HPDE6-E6E7 (cell line): ENCODE data around the gene PMVK.

Experiments used
- DNase-seq: peaks from one replicate; pipeline ENCODE4 v3.0.0; 2011; ENCODE audit warnings: missing footprints; ENCODE audit errors: extremely low spot score

The PMVK gene

DNA sequence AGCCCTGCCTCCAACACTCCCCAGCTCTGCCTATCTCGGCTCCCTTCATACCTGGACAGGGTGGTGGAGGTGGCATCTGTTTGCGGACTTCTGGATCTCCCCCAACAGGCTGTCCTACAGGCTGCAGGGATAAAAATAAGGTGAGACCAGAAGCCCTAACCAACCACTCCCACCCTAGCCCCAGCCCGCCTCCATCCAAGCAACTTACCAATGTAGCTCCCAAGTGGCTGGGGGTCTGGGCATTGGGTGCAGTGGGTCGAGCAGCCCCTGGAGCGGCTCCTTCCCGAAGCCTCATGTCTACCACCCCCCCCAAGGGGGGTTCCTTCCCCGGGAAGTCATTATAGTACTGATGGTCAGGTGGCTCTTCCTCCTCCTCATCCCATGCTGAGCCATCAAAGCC, 29.6 kb upstream of the PMVK start:
- no peak for DNase-seq

- no peak for DNase-seq
Observed at GRCh38 chr1:154964359-154964758, 27.8 kb upstream of the PMVK start.

DNA sequence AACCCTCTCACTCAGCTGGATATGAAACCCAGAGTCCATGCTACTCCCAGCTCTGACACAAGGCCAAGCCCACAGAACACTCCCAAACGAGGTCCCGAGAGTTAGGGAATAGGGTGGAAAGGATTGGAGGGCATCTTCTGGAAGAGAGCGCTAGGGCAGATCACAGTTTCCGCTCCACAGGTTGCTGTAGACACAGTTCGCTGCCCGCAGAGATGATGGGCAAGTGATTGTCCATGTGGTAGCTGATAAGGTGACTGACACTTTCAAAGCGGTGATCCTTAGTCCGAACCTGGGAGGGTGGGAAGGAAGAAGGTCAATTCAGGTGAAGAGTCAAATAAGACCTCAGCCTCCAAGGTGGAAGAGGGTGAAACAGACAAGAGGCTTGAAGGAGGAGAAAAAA, 27.1 kb upstream of the PMVK start:
- DNase-seq = no peak

DNA sequence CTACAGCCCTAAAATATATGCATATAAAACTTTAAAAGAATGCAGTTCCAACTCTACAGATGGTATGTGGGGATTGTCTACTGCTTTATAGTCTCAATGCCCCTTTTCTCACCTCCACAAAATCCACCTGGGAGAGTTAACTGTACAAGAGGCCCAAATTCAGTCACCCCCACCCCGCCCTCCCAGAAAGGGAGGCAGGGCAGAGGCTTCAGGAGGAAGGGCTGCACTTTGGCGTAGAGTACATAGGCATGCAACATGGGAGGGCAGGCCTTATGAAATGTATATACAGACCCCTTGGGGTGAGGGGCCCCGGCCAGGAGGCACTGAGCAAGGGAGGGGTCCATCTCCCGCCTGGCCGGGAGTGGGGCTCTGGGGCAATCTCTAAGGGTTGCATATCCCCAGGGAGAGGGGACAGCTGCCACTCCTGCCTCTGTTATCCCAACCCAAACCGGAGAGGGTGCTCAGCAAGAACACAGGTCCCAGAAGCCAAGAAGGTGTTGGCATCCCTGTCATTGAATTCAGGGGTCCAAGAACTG, 26.3 kb upstream of the PMVK start:
- DNase-seq = no peak

DNA sequence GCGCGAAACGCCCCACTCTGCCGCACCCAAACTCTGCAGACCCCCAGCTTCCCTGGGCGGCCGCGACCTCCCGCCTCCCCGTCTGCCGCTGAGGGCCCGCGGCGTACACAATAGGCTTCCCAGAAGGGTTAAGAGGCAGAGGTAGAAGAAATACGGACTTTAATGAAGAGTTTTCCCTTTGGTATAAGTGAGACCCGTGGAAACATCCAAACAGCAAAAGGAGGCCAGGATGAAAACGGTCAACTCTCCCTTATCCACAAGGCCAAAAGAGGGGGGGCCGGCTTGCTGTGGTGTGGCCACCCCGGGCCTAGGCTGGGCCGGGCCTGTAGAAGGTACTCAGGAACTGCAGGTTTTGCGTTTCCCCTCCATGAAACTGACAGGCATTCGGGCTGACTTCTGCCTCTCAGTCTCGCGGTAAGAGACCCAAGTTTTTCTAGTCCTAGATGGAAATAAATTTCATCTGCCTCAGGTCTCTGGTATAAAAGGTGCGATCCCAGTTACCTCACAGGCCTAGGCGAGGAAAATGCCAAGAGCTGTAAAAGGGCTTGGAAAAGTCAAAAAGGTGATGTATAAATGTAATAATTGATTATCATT, 25.7 kb upstream of the PMVK start:
- DNase-seq = no peak

DNA sequence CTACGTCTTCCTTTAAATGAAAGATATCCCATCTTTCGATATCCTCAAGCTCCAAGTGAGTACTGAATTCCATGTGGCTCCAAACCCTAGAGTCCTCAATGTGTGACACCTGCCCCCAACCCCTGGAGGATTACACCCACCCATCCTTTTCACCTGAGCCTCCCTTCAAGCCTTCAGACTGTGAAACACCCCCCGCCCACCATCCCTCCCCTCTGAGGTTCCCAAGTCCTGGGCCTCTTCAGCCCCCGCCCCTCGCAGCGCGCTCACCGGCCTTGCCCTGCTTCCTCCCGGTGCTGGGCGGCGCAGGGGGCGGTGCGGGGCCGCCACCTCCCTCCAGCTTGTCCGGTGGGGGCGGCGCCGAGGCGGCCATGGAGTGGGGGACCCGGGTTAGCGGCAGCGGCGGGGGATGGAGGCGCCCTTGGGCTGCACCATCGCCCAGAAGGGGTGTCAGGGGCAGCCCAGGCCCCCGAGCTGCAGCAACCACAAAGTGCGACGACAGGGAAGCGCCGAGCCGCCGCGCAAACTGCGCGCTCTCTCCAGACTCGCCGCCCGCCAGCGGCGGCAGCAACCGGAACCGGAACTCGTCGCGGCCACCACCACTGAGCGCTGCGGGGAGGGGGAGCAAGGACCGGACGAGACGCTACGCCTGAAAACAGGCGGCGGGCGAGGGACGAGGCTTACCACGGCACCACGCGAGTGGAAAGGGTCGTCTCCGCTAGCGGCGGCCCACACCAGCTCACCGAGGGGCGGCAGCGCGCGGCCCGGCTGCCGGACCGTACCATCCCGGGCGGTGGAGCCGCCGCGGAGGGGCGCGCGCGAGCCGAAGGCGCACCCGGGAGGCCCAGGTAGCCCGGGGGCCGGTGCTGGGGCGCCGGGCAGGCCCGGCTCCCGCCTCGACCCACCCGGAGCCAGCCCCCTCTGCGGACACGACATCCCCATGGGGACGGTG, 25.0 kb upstream of the PMVK start, which contains the start of gene PYGO2:
Gene PYGO2, minus strand, starts transcription at position 576 of the 949 bp plus-strand sequence. Its CDS starts 206 bp downstream, at position 370.
- peak; percentile 79 for DNase-seq

DNA sequence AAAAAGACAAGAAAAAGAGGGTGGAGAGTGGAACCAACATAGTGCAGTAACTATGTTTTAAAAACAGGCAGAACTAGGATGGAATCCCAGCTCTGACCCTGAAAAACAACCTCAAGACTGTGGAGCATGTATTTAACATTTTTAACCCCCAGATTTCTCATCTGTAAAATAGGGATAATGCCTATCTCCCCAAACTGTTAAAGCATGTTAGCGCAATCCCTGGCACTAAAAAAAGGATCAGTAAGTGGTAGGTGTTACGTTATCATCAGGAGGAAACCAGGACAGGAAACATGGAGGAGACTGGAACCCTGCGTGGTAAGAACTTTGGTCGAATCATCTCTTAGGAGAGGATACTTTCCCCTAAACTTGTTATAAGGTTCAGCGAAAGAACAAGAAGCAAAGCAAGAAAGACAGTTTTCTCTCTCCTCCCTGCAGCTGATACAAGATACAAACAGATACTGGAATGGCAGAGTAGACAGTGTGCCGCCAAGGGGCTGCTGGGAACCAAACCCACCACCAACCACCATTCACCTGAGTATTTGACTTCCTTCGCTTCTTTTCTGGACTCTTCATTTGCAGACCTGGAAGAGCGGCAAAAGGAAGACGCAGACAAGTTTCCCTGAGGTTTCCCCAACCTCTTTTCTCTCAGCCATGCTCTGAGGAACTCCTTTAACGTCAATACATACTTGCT, 24.1 kb upstream of the PMVK start:
- DNase-seq = no peak

GRCh38 chr1:154959426-154959780, 22.9 kb upstream of the PMVK start:
- DNase-seq = no peak

DNA sequence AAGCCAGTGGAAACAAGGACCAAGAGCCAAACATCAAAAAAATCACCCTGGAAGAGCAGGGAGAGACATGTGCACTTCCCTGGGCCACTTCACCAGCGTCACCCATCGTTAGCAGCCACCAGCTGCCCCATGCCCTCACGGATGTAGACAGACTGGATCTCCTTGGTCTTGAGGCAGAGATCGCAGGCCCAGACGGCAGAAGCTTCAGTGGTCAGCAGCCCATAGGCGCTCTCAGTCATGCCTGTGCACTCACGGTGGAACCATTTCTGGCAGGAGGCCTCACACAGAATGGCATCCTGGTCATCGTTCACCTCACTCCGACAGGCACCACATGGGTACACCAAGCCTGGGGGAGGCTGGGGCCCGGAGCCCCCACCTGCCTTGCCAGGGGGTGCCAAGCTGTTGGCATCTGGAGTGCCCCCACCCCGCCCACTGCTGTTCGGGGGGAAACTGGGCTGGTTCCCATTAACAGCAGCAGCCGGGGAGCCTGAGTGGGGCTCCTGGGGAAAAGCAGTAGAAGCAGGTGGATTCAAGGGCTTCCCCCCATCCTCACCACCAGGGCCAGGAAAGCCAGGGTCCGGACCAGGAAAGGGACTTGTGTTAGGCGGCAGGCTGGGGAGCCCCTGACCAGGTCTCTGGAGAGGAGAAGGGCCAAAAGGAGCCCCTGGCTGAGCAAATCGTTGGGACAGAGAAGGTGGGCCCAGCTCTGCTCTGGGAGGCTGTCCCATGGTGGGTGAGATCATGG, 22.3 kb upstream of the PMVK start:
- no peak for DNase-seq

DNA sequence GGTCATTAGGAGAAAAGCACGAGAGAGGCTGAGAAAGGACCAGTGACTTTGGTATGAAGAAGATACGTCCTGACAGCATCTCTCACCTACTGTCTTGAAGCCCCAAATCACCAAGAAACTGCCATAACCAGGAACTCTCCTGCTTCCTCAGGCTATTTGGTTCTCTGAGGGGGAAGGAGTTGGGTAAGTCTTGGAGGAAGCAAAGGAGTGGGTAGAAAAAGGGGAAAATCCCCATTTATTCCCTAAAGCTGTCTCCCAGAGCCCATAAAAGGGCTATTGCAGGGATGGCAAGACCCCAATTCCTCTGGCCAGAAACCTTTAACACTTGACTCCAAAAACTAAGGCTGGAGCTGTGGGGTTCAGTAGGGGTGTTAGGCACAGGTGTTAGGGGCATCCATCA, 21.5 kb upstream of the PMVK start:
- DNase-seq = no peak

- no peak for DNase-seq
Observed at GRCh38 chr1:154957091-154957657, 20.7 kb upstream of the PMVK start.

- no peak for DNase-seq
Observed at GRCh38 chr1:154956544-154956941, 20.0 kb upstream of the PMVK start.

DNA sequence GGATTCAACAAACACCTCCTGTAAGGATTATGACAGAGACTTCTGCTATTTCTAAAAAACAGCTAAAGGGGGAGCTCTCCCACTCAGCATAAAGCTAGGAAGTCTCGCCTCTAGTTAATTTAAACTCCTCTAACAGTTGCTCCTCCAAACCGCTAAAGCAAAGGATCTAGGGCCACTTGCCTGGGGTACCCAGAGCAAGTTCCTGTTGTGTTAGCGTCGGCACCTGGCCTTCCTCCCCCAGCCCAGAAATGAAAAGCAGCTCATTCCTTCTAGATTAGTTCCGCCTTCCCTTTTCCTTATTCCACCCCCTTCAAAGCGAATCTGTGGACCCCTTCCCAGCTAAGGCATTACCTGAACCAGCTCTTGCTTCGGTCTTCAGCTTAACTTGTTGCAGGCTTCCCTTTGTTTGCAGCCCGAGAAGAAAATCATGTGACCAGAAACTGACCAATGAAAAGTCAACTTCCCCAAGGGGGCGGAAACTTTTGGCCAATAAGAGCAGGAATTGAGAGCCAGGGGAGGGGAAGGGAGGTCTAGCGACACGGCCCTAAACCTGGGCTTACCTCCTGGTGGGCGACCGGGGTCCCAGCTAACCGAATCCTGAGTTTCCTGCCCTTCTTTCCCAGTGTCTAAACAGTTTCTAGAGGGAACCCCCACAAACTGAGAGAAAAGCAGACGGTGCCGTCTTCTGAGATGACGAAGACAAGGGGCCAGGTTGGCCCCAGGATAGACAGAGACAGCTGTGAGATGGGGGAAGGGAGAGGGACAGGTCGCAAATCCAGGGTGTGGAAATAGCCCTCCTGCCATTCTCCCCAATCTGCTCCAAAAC, 19.4 kb upstream of the PMVK start, which contains the start of gene PBXIP1:
Gene PBXIP1, minus strand, starts transcription at position 382 of the 826 bp plus-strand sequence. CDS start 2,378 bp downstream, outside the sequence.
- peak; percentile 95 for DNase-seq

GRCh38 chr1:154955039-154955717, 18.7 kb upstream of the PMVK start:
- DNase-seq = no peak

GRCh38 chr1:154954541-154954940, 18.0 kb upstream of the PMVK start:
- DNase-seq = no peak

- no peak for DNase-seq
Observed at GRCh38 chr1:154953611-154954038, 17.1 kb upstream of the PMVK start.

- no peak for DNase-seq
Observed at GRCh38 chr1:154952664-154953063, 16.1 kb upstream of the PMVK start.

- no peak for DNase-seq
Observed at GRCh38 chr1:154951901-154952657, 15.6 kb upstream of the PMVK start.

GRCh38 chr1:154948079-154948478, 11.6 kb upstream of the PMVK start:
- DNase-seq = no peak
